GM13976 (cell line): ENCODE data around the gene IFT57.

Source experiments
- DNase-seq: peaks from one replicate; pipeline ENCODE4 v3.0.0; 2012; ENCODE audit warnings: low spot score
- in situ Hi-C: fragments of 300-500 bp; cut with MboI; formaldehyde crosslinking; loops from one replicate; pipeline ENCODE4 v1.12.0; 2022; ENCODE audit warnings: low sequenced_read_pairs, mixed read lengths, inconsistent platforms; ENCODE audit not compliant: unreplicated experiment
- TF ChIP-seq, protein P1 (sequence below): IDR thresholded peaks from 2 replicates; pipeline ENCODE4 v1.5.1; 2012; ENCODE audit warnings: borderline replicate concordance, mild to moderate bottlenecking; ENCODE audit not compliant: insufficient read depth; ENCODE audit errors: extremely low read depth, missing control alignments, control extremely low read depth

The IFT57 gene

GRCh38 chr3:108185536-108185935 is 36.7 kb downstream of the IFT57 start:
- in situ Hi-C loops, result no loop called here
- TF ChIP-seq, protein P1, sequence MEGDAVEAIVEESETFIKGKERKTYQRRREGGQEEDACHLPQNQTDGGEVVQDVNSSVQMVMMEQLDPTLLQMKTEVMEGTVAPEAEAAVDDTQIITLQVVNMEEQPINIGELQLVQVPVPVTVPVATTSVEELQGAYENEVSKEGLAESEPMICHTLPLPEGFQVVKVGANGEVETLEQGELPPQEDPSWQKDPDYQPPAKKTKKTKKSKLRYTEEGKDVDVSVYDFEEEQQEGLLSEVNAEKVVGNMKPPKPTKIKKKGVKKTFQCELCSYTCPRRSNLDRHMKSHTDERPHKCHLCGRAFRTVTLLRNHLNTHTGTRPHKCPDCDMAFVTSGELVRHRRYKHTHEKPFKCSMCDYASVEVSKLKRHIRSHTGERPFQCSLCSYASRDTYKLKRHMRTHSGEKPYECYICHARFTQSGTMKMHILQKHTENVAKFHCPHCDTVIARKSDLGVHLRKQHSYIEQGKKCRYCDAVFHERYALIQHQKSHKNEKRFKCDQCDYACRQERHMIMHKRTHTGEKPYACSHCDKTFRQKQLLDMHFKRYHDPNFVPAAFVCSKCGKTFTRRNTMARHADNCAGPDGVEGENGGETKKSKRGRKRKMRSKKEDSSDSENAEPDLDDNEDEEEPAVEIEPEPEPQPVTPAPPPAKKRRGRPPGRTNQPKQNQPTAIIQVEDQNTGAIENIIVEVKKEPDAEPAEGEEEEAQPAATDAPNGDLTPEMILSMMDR, result no peak
- DNase-seq, result no peak

DNA sequence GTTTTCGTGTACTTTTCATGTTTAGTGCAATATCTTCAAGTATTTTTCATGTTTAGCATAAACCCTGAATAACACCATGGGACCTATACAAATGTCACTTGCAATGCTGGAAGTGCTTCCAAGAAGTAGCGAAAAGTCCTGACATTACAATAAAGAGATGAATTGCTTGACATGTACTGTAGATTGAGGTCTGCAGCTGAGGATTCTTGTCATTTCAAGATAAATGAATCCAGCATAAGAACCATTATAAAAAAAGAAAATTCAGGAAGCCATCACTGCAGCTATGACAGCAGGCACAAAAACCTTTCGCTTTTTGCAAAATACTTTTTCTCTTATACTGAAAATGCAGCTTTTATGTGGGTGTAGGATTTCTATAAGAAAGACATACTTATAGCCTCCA is 37.4 kb downstream of the IFT57 start:
- DNase-seq, result no peak
- in situ Hi-C loops, result no loop called here
- TF ChIP-seq, protein P1, result no peak

DNA sequence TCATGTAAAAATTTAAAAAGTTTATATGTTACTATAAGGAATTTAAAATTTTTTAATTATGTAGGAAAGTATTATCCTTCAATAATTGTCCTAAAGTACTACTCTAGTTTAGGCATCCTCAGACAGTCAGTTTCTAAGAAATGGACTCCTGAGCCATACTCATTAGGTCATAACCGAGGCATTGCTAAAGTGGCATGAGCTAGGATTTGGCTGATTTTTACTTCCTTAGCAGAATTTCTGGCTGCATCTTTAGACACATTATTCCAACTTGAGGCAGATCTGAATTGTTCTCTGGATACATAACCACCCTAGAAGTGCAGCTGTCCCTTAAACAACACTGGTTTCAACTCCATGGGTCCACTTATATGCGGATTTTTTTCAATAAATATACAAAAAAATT is 38.3 kb downstream of the IFT57 start:
- TF ChIP-seq, protein P1, result no peak
- in situ Hi-C loops, result no loop called here
- DNase-seq, result no peak

- TF ChIP-seq, protein P1, result no peak
- in situ Hi-C loops, result no loop called here
- no peak for DNase-seq
These were observed 39.0 kb downstream of the IFT57 start for GRCh38 chr3:108183181-108183580.

DNA sequence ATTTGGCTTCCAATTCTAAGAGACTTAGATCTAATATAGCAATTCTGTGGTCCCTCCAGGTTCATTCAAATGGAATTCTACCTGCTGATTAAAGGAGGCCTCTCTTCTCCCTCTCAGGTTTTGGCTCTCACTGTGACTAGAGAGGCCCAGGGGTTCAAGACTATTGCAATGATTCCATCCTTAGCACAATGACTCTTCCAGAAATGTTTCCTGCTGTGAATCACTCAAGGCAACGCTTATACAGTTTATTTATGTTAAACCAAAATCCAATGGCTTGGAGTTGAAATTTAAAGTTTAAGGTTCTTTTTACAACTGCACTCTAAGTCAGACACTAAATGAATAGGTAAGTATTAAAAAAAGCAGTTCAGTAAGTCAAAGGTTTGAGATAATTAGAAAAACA is 39.9 kb downstream of the IFT57 start:
- no peak for DNase-seq
- in situ Hi-C loops, result no loop called here
- TF ChIP-seq, protein P1, result no peak

GRCh38 chr3:108181172-108181571 is 41.1 kb downstream of the IFT57 start:
- TF ChIP-seq, protein P1, result no peak
- no peak for DNase-seq
- in situ Hi-C loops, result no loop called here

DNA sequence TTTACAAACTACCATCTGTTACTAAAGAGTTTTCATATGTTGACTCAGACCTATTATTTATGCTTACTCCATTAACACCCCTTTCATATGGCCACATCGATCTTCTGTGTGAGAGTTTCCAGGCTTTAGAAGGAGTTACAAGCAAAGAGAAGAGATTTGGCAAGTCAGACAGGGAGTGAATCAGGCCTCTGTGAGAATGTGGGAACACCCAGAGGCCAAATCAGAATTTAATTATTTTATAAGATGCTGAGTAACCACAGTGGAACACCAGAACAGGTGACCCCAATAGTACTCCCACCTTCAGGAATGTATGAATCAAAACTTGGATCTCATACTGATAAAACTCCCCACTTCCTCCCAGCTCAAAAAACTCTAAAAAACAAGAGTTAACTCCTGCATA is 42.0 kb downstream of the IFT57 start:
- TF ChIP-seq, protein P1, result no peak
- in situ Hi-C loops, result no loop called here
- no peak for DNase-seq
